HepG2 (cell line): Measurements from ENCODE around the gene MRPS7. TPM values are rescaled to one million over a fixed set of nuclear protein-coding genes. Genes with fewer than 3 reads are reported as not detected.

ENCODE experiments used
- BRCA1 ChIP-seq: sonication (generic); formaldehyde crosslinking; IDR thresholded peaks from 2 replicates; pipeline ENCODE4 v1.4.0; 2020; ENCODE audit warnings: missing genetic modification reagents
- CTCF ChIP-seq: sonication (generic); formaldehyde crosslinking; IDR thresholded peaks from 2 replicates; pipeline ENCODE4 v1.5.0; 2020; ENCODE audit warnings: mild to moderate bottlenecking, missing genetic modification reagents, moderate library complexity
- GRHL1 ChIP-seq: sonication (generic); formaldehyde crosslinking; conservative IDR thresholded peaks from 2 replicates; pipeline ENCODE4 v1.8.0; 2022; ENCODE audit warnings: missing genetic modification reagents
- HCFC1 ChIP-seq: fragments of 150-350 bp; IDR thresholded peaks from 2 replicates; pipeline ENCODE4 v1.6.1; 2014; ENCODE audit warnings: low read depth, low read length
- KAT2B ChIP-seq: fragments of 150-350 bp; IDR thresholded peaks from 2 replicates; pipeline ENCODE4 v1.6.1; 2014; ENCODE audit warnings: low read depth, low read length, borderline replicate concordance
- KDM5B ChIP-seq: sonication (generic); formaldehyde crosslinking; IDR thresholded peaks from 2 replicates; pipeline ENCODE4 v1.4.0; 2020; ENCODE audit warnings: missing genetic modification reagents, mild to moderate bottlenecking, borderline replicate concordance
- KLF11 ChIP-seq: IDR thresholded peaks from 2 replicates; pipeline ENCODE4 v1.6.1; 2016; ENCODE audit warnings: missing compliant biosample characterization
- KLF9 ChIP-seq: IDR thresholded peaks from 2 replicates; pipeline ENCODE4 v1.6.1; 2016; ENCODE audit warnings: low read depth
- MAFK ChIP-seq, 2 experiments: IDR thresholded peaks in 1 of 2; conservative IDR thresholded peaks in 1 of 2; 2 replicates each; pipeline ENCODE4 v1.6.1; 2011; ENCODE audit warnings: improper control_type of control experiment in 2 of 2, low read length in 2 of 2
- MAZ ChIP-seq, 2 experiments: sonication (generic) in 1 of 2; formaldehyde crosslinking in 1 of 2; IDR thresholded peaks; 2 replicates each; pipeline versions ENCODE4 v1.5.0 to v1.6.1; 2012 to 2020; ENCODE audit warnings: low read depth in 2 of 2, mild to moderate bottlenecking in 2 of 2, borderline replicate concordance in 1 of 2, improper control_type of control experiment in 1 of 2, low read length in 1 of 2, missing genetic modification reagents in 1 of 2, moderate library complexity in 1 of 2
- NFATC3 ChIP-seq: sonication (generic); formaldehyde crosslinking; IDR thresholded peaks from 2 replicates; pipeline ENCODE4 v1.5.1; 2020; ENCODE audit warnings: mild to moderate bottlenecking, missing genetic modification reagents
- NKX3-1 ChIP-seq: sonication (generic); formaldehyde crosslinking; IDR thresholded peaks from 2 replicates; pipeline ENCODE4 v1.5.0; 2020; ENCODE audit warnings: missing genetic modification reagents
- NR2F2 ChIP-seq: IDR thresholded peaks from 2 replicates; pipeline ENCODE4 v1.6.1; 2012; ENCODE audit warnings: low read depth, inconsistent platforms, borderline replicate concordance
- RFX5 ChIP-seq: IDR thresholded peaks from 2 replicates; pipeline ENCODE4 v1.6.1; 2011; ENCODE audit warnings: low read depth, low read length, improper control_type of control experiment
- RNF2 ChIP-seq: fragments of 450-650 bp; conservative IDR thresholded peaks from 2 replicates; pipeline ENCODE4 v1.6.1; 2016; ENCODE audit warnings: low read depth
- SMARCC2 ChIP-seq: fragments of 450-650 bp; IDR thresholded peaks from 2 replicates; pipeline ENCODE4 v1.6.1; 2017; ENCODE audit warnings: antibody characterized with exemption, mild to moderate bottlenecking
- TCF7L2 ChIP-seq: IDR thresholded peaks from 2 replicates; pipeline ENCODE4 v1.6.1; 2011; ENCODE audit warnings: mild to moderate bottlenecking, low read depth, low read length, moderate library complexity
- TRIM22 ChIP-seq: fragments of 450-650 bp; IDR thresholded peaks from 2 replicates; pipeline ENCODE4 v1.6.1; 2017
- ZBTB14 ChIP-seq: sonication (generic); formaldehyde crosslinking; IDR thresholded peaks from 2 replicates; pipeline ENCODE4 v1.4.0; 2020; ENCODE audit warnings: missing genetic modification reagents
- ZNF331 ChIP-seq: sonication (generic); formaldehyde crosslinking; IDR thresholded peaks from 2 replicates; pipeline ENCODE4 v1.4.0; 2020; ENCODE audit warnings: missing genetic modification reagents
- ZNF343 ChIP-seq: sonication (generic); formaldehyde crosslinking; IDR thresholded peaks from 2 replicates; pipeline ENCODE4 v1.4.0; 2020; ENCODE audit warnings: mild to moderate bottlenecking, missing genetic modification reagents
- ZNF724P ChIP-seq: sonication (generic); formaldehyde crosslinking; IDR thresholded peaks from 2 replicates; pipeline ENCODE4 v1.8.0; 2022; ENCODE audit warnings: missing genetic modification reagents, borderline replicate concordance
- ZNF883 ChIP-seq: sonication (generic); formaldehyde crosslinking; IDR thresholded peaks from 2 replicates; pipeline ENCODE4 v1.5.1; 2020; ENCODE audit warnings: mild to moderate bottlenecking, missing genetic modification reagents; ENCODE audit errors: not compliant biosample characterization
- ZNF891 ChIP-seq: sonication (generic); formaldehyde crosslinking; IDR thresholded peaks from 2 replicates; pipeline ENCODE4 v1.5.0; 2020; ENCODE audit warnings: mild to moderate bottlenecking, missing genetic modification reagents
- ZSCAN12 ChIP-seq: sonication (generic); formaldehyde crosslinking; IDR thresholded peaks from 2 replicates; pipeline ENCODE4 v1.9.0; 2021; ENCODE audit warnings: mild to moderate bottlenecking, missing genetic modification reagents
- ZSCAN31 ChIP-seq: sonication (generic); formaldehyde crosslinking; IDR thresholded peaks from 2 replicates; pipeline ENCODE4 v1.5.0; 2020; ENCODE audit warnings: low read depth, mild to moderate bottlenecking, missing genetic modification reagents
- polyA plus RNA-seq, 8 experiments: library from polyadenylated mRNA; depleted of rRNA in 3 of 8; stranded (reverse) in 7 of 8; unstranded in 1 of 8; fragments of >200 nt; fragmentation: Illumina TruSeq in 4 of 8; extraction: Trizol in 4 of 8; gene quantifications; 2 replicates each; pipeline versions ENCODE4 v1.2.1 to v1.2.3, GENCODE V29; 2011 to 2016; ENCODE audit warnings: low read depth in 4 of 8, missing spikeins in 1 of 8, mixed read lengths in 1 of 8; ENCODE audit not compliant: insufficient read depth in 1 of 8
- total RNA-seq, 5 experiments: library from RNA; depleted of rRNA; stranded (reverse); fragments of >200 nt; fragmentation: Illumina TruSeq; extraction: Trizol; gene quantifications; 2 replicates each; pipeline ENCODE4 v1.2.3, GENCODE V29; 2016; ENCODE audit warnings: low read depth in 1 of 5

Gene MRPS7
- total and polyA plus RNA-seq, 2 of the 13 experiments (the other 11 are each of a cell fraction or from before 2014, with no cell fraction given) = 97.0 to 162 TPM

- TF ChIP-seq CTCF (CRISPR knock-in tag) = peak; percentile 93
- no peak for TF ChIP-seq SMARCC2
- no peak for TF ChIP-seq ZNF891
- peak; percentile 63; the same call in 1 of the 2 replicates for TF ChIP-seq RNF2
- peak; percentile 91 for TF ChIP-seq ZBTB14
- TF ChIP-seq ZNF343 (CRISPR knock-in tag) = peak; percentile 84
- TF ChIP-seq KAT2B = no peak
- no peak for TF ChIP-seq MAZ (IDR thresholded peaks at IDR 0.05; ENCODE audit: borderline replicate concordance, low read depth, low read length)
- TF ChIP-seq MAZ (CRISPR knock-in tag; IDR thresholded peaks at IDR 0.05; ENCODE audit: low read depth) = peak; percentile 82
- TF ChIP-seq BRCA1 = no peak
- no peak; the same call in none of the 2 replicates for TF ChIP-seq NKX3-1 (CRISPR knock-in tag)
- peak; percentile 48 for TF ChIP-seq ZNF883 (CRISPR knock-in tag)
- TF ChIP-seq TRIM22 = no peak
- TF ChIP-seq HCFC1 = peak; percentile 98
- TF ChIP-seq ZNF724P (CRISPR knock-in tag) = 0 out of 2 replicates have a peak, but pooled peaks have one; percentile 46
- no peak for TF ChIP-seq MAFK (conservative IDR thresholded peaks at IDR 0.05 in 1 of 2, IDR thresholded peaks at IDR 0.05 in 1 of 2; ENCODE audit: low read length in 2 of 2)
- no peak; the same call in 1 of the 2 replicates for TF ChIP-seq KLF11 (CRISPR knock-in tag)
- TF ChIP-seq ZNF331 (CRISPR knock-in tag) = peak; percentile 70; the same call in 1 of the 2 replicates
- no peak for TF ChIP-seq NFATC3 (CRISPR knock-in tag)
- TF ChIP-seq TCF7L2 = no peak
- peak; percentile 94 for TF ChIP-seq KDM5B (CRISPR knock-in tag)
- TF ChIP-seq ZSCAN12 (CRISPR knock-in tag) = no peak
- no peak for TF ChIP-seq NR2F2
- TF ChIP-seq KLF9 (CRISPR knock-in tag) = no peak; the same call in 1 of the 2 replicates
- peak; percentile 74; the same call in 1 of the 2 replicates for TF ChIP-seq RFX5
- peak; percentile 94 for TF ChIP-seq ZSCAN31 (CRISPR knock-in tag)
- no peak for TF ChIP-seq GRHL1
Observed at GRCh38 chr17:75289115-75289831, 27.6 kb downstream of the MRPS7 start, which contains the start of gene SLC25A19 (continued).
